Neutrophil (primary cell): ENCODE results near the gene SPATA31C1.

Experiments used
- H3K27ac ChIP-seq: fragments of 200-600 bp; sonication (generic); 2 replicates; pipeline ENCODE4 v1.5.1; 2016; ENCODE audit warnings: mild to moderate bottlenecking, moderate library complexity
- H3K27me3 ChIP-seq: fragments of 200-600 bp; sonication (generic); 2 replicates; pipeline ENCODE4 v1.6.0; 2016; ENCODE audit warnings: mild to moderate bottlenecking
- H3K36me3 ChIP-seq: fragments of 200-600 bp; sonication (generic); 2 replicates; pipeline ENCODE4 v1.5.1; 2017
- H3K4me1 ChIP-seq, 2 experiments: fragments of 200-600 bp in 1 of 2; sonication (generic) in 1 of 2; 1 replicate in 1 of 2; 2 replicates in 1 of 2; pipeline versions ENCODE4 v1.5.1 to v1.6.1; 2013 to 2016; ENCODE audit warnings: low read depth in 1 of 2, low read length in 1 of 2, mild to moderate bottlenecking in 1 of 2, moderate library complexity in 1 of 2; ENCODE audit not compliant: control insufficient read depth in 1 of 2, insufficient read depth in 1 of 2
- H3K4me3 ChIP-seq, 2 experiments: fragments of 200-600 bp in 1 of 2; sonication (generic) in 1 of 2; 1 replicate in 1 of 2; 2 replicates in 1 of 2; pipeline ENCODE4 v1.5.1; 2013 to 2016; ENCODE audit warnings: low read depth in 1 of 2, low read length in 1 of 2, mild to moderate bottlenecking in 1 of 2, moderate library complexity in 1 of 2
- H3K9me3 ChIP-seq: fragments of 200-600 bp; sonication (generic); 2 replicates; pipeline ENCODE4 v1.5.1; 2016
- CTCF ChIP-seq: fragments of 200-600 bp; sonication (generic); IDR thresholded peaks from 2 replicates; pipeline ENCODE4 v1.5.1; 2016; ENCODE audit warnings: antibody characterized with exemption

Gene SPATA31C1

GRCh38 chr9:87878989-87879511 is 38.7 kb upstream of the SPATA31C1 start:
- Histone ChIP-seq H3K36me3 (no peaks in the 10 kb centered on the region), H3K27me3 (no peaks in the 10 kb centered on the region), H3K9me3 (no peaks in the 10 kb centered on the region), H3K27ac (no peak overlapping the region), H3K4me1 (no peaks in the 10 kb centered on the region), H3K4me3 (no peak overlapping the region)
- no peak for TF ChIP-seq CTCF

GRCh38 chr9:87880116-87880515 is 37.6 kb upstream of the SPATA31C1 start:
- Histone ChIP-seq H3K4me1 (no peaks in the 10 kb centered on the region), H3K4me3 (no peak overlapping the region), H3K36me3 (no peaks in the 10 kb centered on the region), H3K9me3 (no peaks in the 10 kb centered on the region), H3K27ac (no peak overlapping the region), H3K27me3 (no peaks in the 10 kb centered on the region)
- no peak for TF ChIP-seq CTCF

GRCh38 chr9:87880683-87881082 is 37.1 kb upstream of the SPATA31C1 start:
- no peak overlapping the region for H3K27ac ChIP-seq
- H3K36me3 ChIP-seq: no peaks in the 10 kb centered on the region
- no peak for TF ChIP-seq CTCF
- H3K9me3 ChIP-seq: no peaks in the 10 kb centered on the region
- H3K27me3 ChIP-seq: no peaks in the 10 kb centered on the region
- no peak overlapping the region for H3K4me3 ChIP-seq
- no peaks in the 10 kb centered on the region for H3K4me1 ChIP-seq

GRCh38 chr9:87882627-87883026 is 35.1 kb upstream of the SPATA31C1 start, which contains the start of gene SPATA31E1:
Gene SPATA31E1, plus strand, starts transcription at chr9:87882877. Its CDS starts 15 bp downstream, at chr9:87882892.
- Histone ChIP-seq H3K4me1 (no peaks in the 10 kb centered on the region), H3K27ac (no peak within 1 kb of the TSS), H3K27me3 (no peaks in the 10 kb centered on the region), H3K4me3 (no peak within 1 kb of the TSS), H3K36me3 (no peaks in the 10 kb centered on the region), H3K9me3 (no peaks in the 10 kb centered on the region)
- no peak for TF ChIP-seq CTCF

GRCh38 chr9:87883274-87883673 is 34.5 kb upstream of the SPATA31C1 start:
- H3K9me3 ChIP-seq: no peaks in the 10 kb centered on the region
- no peaks in the 10 kb centered on the region for H3K4me1 ChIP-seq
- no peaks in the 10 kb centered on the region for H3K27me3 ChIP-seq
- H3K36me3 ChIP-seq: no peaks in the 10 kb centered on the region
- H3K4me3 ChIP-seq: no peak overlapping the region
- no peak for TF ChIP-seq CTCF
- no peak overlapping the region for H3K27ac ChIP-seq

- H3K36me3 ChIP-seq: no peaks in the 10 kb centered on the region
Measured at GRCh38 chr9:87883990-87884389, 33.8 kb upstream of the SPATA31C1 start.

More at GRCh38 chr9:87883990-87884389, 33.8 kb upstream of the SPATA31C1 start:
- no peak for TF ChIP-seq CTCF
- no peak overlapping the region for H3K27ac ChIP-seq
- no peaks in the 10 kb centered on the region for H3K9me3 ChIP-seq
- no peaks in the 10 kb centered on the region for H3K27me3 ChIP-seq
- no peak overlapping the region for H3K4me3 ChIP-seq
- no peaks in the 10 kb centered on the region for H3K4me1 ChIP-seq
